GM21786 (cell line): ENCODE measurements around the gene AKT1.
"Not testable (repeated sequence)": the region's sequence is repeated elsewhere in the genome, so short reads cannot be mapped to it uniquely, and the experiment has no call there.

Experiments used
- ATAC-seq: cut with Tn5 transposase; IDR thresholded peaks from one replicate; pipeline ENCODE4 v1.9.1; 2021; ENCODE audit not compliant: unreplicated experiment

Gene AKT1

DNA sequence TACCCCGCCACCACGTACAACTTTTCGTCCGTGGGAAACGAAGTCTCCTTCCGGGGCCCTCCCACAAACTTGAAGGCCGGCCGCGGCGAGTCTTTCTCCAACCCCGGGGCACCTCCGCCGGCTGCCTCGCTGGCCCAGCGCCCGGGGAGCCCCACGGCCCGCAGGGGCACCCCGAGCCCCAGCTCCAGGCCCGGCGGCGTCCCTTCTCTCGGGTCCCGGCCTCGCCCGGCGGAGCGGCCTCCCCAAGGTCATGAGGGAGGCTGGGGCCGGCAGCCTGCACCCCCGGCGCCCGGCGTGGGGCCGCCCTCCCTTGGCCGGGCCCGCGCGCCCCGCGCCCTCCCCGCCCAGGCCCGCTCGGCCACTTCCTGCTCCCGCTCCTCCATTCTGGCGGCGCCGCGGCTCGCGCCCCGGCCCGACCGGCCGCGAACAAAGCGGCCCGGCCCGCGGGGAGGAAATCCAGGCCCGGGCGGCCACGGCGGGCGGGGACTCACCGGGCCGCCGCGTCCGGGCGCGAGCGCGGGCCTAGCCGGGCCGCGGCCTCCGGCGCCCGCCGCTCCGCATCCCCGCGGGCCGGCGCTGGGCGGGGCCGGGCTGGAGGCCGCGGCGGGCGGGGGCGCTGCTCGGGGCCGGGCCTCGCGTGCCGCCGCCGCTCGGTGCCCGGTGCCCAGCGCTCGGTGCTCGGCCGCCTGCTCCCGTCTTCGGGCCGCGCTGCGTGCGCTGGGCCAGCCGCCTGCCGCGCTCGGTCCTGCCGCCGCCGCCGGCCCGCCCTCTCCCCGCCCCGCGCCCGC is at the start of gene AKT1:
TSS of gene AKT1 (minus strand) at position 756 of the 788 bp plus-strand sequence. CDS start 3,105 bp downstream, outside the sequence.
- no peak for ATAC-seq

DNA sequence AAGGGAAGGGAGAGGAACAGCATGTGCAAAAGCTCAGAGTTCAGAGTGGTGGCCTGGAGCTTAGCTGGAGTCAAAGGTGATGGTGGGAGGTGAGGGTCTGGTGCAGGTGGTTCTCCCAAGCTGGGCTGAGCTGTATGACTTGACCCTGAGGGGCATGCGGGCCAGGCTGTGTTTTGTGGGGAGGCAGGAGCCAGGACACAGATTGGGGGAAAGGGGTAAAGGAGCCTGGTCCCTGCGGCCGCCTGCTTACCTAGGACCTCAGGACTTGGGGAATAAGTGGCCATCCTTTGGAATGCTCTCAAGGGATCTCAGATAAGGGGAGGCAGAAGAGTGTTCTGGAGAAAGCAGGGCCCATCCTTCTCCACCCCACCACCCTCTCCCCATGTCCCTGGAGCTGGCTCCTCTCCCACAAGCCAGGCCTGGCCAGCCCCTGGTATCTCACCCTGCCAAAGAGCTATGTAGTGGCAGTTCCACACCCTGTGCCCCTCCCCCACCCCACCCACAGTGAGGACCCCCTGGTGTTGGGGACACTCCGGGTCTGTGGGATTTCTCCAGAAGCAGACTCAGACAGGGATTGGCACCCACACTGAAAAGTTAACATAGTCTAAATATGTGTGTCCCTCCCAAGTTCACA is 49.6 kb upstream of the AKT1 start:
- ATAC-seq = no peak

DNA sequence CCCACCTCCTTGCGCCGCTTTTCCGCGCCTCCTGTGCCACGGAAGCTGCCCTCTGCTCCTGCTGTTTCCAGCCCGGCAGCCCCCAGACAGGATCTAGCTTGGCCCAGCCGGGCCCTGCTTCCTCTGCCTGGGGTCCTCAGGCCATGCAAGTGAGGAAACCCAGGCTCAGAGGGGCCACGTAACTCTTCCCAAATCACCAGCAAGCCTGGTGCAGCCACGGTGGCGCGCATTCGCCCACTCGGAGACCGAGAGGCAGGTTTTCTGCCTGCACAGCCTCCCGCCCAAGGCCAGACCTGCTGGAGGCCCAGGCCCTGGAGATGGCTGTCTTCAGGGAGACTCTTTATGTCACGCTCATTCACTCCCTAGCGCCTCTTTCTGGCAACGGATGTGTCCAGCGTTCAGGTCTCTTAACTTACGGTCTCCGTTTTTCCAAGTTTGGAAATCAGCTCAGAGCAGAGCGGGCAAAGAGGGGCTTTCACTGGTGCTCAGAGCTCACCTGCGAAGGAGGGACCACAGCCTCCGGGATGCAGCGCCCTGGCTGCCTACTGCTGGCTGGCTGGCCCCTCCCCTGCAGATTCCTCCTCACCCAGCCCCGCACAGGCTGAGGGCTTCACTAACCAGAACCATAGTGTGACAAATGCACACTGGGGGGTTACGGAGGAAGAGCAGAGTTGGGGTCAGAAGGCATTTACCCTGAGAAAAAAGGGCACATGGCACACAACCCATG is 48.9 kb upstream of the AKT1 start:
- ATAC-seq = no peak

DNA sequence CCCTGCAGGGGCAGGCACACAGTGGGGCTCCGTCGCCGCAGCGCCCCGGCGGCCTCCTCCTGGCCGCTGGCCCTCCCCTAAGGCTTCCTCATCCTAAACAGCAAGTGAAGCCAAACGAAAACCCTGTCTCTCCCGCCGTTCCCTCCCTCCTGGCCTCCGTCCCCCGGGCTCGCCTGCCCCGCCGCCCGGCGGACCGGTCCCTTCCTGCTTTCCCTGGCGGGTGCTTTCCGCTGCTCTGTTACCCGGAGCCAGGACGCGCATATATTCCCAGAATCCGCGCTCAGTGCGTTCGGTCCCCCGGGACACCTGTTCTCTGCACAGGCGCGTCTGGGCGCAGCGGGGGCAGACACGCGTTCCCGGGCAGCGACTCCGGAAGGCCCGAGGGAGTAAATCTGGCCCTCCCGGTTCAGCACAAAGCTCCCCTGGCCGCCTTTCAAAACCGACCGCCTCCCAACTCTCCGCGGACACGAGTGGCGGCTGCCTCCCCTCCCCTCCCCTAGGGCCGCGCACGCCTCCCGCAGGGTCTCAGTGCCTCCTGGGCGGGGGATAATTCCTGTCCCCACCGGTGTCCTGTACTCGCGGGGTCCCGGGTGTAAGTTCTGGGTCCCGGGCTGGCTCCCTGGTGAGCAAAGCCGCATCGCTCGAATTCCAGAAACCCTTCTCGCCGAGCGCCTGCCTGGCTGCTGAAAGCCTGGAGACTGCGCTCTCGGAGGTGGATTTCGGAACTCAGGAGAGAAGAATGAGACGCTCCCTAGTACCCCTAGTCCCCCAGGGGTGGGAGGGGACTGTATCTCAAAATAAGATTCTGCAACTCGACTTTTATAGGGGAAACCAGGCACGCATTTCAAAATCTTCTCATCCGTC is 48.1 kb upstream of the AKT1 start:
- ATAC-seq = no peak

DNA sequence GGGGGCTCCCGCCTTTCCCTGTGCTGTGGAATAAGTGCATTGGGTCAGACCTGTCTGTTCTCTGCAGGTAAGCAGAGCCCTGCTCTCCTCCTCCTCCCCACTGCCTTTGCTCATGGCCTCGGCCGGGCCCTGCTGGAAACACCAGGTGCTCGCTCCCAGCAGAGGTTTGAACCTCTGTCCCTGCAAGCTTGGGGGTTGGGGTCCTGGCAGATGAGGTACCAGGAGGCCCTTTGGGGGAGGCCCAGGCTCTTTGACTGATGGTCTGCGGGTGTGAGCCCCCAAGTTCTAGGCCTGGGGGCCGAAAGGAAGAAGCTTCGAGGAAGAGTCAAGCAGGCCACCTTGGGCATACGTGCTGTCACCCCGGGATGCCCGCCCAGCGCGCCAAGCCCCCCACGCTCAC is 47.5 kb upstream of the AKT1 start:
- no peak for ATAC-seq

DNA sequence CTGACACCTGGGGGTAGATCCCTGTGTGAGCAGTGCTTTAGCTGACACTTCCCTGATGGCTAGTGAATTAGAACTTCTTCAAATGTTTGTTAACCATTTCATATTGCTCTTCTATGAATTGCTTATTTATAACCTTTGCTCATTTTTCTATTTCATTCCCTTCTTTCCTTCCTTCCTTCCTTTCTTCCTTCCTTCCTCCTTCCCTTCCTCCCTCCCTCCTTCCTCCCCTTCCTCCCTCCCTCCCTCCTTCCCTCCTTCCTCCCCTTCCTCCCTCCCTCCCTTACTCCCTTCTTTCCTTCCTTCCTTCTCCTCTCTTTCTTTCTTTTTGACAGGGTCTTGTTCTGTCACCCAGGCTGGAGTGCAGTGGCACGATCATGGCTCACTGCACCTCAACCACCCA is 46.2 kb upstream of the AKT1 start:
- no peak for ATAC-seq

DNA sequence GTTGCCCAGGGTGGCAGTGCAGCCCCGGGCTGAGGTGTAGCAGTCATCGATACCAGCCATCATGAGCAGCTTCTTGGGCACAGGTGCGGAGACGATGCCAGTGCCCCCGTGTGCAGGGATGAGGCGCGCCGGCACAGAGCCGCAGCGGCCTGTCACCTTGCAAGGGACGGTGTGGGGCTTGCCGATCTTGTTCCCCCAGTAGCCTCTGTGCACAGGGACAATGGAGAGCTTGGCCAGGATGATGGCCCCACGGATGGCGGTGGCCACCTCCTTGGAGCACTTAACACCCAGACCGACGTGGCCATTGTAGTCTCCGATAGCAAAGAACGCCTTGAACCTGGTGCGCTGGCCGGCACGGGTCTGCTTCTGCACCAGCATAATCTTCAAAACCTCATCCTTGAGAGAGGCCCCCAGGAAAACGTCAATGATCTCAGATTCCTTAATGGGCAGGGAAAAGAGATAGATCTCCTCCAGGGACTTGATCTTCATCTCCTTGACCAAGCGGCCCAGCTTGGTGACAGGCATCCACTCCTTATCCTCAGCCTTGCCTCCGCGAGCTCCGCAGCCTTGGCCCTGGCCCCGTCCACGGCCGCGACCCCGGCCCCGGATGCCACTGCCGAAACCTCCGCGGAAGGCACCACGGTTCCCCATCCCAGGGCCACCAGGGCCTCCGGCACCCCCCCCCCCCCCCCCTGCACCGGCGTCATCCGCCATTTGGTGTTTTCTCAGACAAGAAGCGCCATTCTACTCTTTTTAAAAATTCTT is 40.8 kb upstream of the AKT1 start:
- ATAC-seq = not testable (repeated sequence)

DNA sequence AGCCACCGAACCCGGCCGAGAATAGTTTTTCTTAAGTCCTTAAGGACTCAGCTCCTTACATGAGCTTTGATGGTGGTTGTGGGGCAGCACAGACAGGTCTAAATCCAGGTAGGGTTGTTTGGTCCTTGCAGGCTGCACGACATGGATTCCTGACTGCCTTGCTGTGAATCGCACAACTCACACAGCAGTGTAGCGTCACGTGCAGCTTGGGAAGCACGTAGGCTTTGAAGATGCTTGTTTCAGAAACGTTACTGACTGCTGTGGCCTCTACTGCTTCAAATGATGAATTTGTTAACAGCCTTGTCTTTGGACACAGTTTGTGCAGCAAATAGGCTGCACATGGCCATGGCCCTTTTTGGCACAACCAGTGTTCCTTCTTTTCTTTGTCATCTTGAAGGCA is 35.2 kb upstream of the AKT1 start:
- no peak for ATAC-seq

DNA sequence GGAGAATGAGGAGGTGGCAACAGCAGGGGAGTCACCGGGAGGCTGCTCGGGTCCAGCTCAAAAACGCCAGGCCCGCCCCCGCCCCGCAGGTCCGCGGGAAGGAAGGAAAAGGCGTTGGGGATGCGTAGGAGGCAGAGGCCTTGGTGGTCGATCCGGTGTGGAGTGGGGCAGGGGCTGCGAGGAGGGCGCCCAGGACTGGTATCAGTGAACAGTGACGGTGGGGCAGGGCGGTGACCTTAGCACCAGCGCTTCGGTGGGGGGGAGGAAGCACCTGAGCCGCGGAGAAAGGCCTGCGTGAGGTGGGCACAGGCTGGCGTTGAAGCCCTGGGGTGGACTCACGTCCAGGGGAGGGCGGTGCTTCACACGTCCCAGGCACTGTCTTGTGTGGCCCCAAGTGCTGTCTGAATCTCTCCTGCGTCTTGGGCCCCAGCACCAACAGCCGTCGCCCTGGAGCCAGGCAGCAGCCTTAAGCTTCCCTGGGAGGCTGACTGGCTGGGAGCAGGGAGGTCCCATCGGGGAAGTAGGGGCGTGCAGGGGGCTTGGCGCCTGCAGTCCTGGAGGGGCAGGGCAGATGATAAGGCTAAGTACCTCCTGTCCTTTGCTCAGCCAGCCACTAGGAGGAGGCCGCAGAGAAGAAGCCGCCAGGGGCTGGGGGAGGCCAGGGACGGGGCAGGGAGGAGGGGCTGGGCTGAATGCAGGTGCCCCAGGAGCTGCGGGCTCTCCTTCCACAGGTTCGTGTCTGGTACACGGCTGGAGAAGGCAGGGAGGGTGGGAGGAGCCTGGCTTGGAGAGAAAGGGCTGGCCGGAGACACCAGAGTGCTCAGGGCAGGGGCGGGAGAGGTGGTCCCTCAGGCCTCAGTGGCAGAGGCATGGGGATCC is 31.9 kb upstream of the AKT1 start:
- no peak for ATAC-seq

DNA sequence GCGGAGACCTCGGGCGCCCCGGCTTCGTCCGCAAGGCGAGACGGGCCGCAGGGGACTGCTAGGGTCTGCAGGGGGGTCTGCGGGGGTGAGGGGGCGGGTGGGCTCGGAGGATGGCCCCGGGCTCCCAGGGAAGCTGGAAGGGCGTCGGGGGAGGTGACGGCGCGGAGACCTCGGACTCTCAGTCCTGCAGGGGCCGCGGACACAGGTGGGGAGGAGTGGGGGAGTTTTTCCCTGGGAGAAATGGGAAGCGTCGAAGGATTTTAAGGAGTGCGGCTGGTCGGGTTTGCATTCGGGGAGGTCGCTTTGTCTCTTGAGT is 31.3 kb upstream of the AKT1 start:
- no peak for ATAC-seq

DNA sequence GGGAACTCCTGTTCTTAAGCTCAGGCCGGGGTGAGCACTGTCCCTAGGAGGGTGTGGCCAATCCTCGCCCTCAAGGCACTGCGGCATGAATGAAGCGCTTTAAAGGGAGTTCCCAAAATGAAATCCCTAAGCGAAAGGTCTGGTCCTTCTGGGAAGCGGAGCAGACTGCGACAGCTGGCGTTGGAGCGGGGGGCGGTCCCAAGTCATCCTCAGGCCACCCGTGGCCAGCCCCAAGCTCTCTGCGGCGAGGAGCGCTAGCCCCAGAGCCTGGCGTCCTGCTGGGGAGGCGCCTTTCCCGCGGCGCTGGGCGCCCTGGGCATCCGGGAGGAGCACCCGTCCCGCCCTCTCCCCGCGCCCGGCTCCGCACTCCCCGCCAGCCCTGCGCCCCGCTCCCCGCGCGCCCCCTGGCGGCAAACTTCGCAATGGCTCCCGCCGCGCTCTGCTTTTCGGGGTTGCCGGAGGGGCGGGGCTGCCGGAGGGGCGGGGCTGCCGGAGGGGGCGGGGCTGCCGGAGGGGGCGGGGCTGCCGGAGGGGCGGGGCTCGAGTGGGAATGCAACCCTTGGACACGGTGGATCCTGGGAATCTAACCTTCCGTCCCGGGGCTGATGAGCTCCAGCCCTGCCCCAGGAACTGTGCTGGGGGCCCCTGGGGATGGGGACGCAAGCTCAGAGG is 30.8 kb upstream of the AKT1 start:
- ATAC-seq = no peak

DNA sequence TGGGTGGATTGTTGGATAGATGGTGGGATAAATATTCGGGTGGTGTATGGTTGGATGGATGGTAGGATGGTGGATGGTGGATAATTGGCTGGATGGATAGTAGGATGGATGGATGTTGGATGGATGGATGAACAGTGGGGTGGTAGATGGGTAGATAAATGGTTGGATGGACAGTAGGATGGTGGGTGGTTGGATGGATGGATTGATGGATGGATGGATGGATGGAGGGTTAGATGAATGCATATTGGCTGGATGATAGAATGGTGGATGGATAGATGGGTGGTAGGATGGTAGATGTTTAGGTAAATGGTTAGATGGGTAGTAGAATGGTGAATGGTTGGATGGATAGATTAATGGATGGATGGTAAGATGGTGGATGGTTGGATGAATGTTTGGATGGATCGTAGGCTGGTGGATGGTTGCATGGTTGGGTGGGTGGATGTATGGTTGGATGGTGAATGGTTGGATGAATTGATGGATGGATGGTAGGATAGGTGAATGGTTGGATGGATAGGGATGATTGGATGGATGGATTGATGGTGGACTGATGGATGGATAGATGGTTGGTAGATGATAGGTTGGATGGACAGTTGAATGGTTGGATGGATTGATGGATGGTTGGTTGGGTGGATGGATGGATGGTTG is 28.9 kb upstream of the AKT1 start:
- no peak for ATAC-seq

DNA sequence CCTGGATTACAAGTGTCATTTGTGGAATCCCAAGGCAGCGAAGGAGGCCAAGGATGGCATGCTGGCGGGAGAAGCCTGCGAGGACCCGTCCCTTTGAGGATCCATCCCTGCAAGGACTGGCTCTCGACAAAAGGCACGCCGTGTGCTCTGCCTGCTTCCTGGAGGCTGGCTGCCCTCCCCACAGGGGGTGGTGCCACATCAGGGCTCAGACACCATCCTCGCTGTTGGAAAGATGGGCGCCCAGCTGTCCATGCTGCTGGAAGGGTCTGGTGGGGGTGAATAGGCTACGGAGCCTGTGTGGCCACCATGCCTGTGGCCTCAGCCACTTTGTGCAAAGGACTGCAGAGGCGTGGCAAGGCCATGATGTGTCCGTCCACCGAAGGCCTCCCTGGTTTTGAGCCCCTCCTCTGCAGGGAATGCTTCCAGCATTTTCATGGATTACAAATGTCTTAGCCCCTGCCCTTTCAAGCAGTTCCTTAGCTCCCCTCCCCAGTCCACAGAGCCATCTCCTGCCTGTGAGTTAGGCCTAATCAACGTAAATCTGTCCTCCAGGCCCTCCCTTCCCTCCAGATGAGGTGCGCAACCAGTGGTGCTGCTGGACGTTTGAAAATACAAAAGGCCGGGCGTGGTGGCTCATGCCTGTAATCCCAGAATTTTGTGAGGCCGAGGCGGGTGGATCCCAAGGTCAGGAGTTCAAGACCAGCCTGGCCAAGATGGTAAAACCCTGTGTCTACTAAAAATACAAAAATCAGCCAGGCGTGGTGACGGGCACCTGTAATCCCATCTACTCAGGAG is 27.5 kb upstream of the AKT1 start:
- ATAC-seq = no peak

DNA sequence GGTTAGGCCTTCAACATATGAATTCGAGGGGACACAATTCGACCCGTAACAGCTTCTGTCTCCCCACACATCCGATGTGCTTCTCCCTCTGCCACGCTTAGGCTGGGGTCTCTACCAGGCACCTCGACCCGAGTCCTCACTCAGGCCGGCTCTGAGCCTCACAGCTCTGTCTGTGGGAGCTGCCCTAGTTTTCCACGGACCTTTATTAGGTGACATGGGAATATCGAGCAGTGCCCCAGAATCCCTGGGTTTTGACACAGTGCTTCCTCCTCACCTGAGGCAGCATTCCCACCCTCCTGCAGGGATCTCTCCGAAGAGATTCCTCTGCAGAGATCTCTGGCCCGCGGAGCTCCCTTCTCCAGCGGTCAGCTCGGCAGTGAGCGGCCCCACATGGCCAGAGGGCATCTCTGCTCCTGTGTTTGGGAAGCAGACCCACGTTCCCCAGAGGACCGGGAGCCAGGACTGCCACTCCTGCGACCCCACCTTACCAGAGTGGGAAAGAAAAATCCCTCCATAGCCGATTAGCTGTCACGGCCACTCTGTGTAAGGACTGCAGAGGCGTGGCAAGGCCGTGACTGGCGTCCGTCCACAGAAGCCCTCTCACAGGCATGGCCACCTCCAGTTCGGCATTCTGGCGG is 26.5 kb upstream of the AKT1 start:
- ATAC-seq = no peak

DNA sequence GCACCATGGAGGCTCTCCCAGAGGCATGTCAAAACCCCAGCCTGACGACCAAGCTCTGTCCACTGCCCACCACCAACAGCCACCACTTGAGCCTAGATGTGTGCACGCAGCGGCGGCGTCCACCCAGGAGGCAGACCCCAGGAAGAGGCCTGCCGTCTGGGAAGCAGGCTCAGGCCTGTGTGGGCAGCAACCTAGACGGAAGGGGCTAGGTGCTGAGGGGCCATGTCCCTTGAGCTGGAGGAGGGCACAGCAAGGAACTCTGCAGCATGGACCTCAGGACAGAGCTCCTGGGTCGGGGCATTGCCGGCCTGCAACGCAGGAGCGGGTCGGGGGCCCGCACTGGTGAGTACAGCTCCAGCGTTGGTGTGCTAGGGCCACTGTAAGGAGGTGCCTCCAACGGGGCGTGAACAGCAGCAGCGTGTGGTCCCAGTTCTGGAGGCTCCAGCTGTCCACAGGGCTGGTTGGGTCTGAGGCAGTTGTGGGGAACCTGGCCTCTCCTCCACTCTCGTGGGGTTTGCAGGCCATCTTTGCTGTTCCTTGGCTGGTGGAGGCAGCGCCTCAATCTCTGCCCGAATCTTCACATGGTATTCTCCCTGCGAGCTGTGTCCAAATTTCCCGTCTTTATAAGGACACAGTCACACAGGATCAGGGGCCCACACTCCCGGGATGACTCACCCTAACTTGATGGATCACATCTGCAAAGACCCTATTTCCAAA is 25.8 kb upstream of the AKT1 start:
- no peak for ATAC-seq

DNA sequence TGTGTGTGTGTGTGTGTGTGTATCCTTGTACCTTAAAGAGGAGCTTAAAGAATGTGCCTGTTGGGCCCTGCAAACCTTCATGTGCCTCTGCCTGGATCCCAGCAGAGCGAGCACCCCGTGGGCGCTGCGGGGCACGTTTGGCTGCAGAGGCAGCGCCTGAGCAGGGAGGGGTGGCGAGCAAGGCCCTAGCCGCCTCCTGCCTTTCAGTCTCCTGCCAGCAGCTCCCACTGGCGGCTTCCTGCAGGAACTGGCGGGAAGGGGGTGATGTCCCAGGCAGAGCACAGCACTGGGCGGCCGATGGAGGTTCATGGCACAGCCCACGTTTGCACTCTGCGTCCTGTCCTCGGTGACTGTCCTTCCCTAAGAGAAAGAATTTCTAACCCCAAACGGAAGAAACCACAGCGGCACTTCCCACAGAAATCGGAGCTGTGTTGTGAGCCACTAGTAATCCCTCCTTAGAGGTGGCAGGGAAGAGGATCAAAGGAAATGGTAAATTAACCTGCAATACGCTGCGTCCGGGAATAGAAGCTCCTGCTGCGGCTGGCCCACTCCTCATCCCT is 25.2 kb upstream of the AKT1 start:
- no peak for ATAC-seq
